HG02885 (cell line): ENCODE data around the gene MOB3A.
"Not testable (repeated sequence)": the region's sequence is repeated elsewhere in the genome, so short reads cannot be mapped to it uniquely, and the experiment has no call there.

ENCODE experiments used
- ATAC-seq: cut with Tn5 transposase; IDR thresholded peaks from one replicate; pipeline ENCODE4 v1.9.1; 2021; ENCODE audit warnings: mild to moderate bottlenecking; ENCODE audit not compliant: unreplicated experiment, poor library complexity

Gene MOB3A

DNA sequence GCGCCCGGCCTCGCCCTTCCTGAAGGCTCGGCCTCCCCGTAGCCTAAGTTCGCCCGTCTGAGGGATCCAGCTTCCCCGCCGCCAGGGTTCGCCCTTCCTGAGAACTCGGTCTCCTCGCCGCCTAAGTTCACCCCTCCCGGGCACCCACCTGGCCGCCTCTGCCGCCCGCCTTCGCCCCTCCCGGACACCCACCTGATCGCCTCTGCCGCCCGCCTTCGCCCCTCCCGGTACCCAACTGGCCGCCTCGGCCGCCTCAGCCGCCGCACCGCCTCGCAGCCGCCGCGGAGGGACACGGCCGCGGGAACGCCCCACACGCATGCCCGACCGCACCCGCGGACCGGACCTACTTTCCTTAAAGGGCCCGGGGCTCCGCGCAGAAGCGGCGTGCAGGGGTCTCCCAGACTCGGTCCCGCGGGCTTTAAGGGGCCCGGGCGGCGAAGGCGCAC is at the start of gene MOB3A:
Gene MOB3A, minus strand, starts transcription at position 293 of the 446 bp plus-strand sequence. CDS start 17,766 bp downstream, outside the sequence.
- peak; percentile 42 for ATAC-seq

DNA sequence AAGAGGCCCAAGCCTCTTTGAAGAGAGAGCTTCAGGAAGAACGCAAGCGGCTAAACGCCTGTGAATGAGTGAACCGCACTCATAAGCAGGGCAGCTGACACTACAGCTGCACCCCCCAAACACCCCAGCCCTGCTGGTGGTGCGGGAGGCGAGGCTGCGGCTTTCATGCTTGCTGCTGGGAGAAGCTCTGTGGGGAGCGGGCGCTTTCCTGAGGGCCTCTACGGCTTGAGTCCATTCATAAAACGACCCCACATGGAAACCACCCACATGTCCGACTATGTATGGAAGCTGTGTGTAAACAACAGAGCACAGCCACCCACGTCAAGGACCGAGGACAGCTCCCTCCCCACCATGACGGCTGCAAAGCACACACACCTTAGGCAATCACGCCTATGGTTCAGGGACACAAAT is 49.7 kb upstream of the MOB3A start:
- ATAC-seq, result no peak

DNA sequence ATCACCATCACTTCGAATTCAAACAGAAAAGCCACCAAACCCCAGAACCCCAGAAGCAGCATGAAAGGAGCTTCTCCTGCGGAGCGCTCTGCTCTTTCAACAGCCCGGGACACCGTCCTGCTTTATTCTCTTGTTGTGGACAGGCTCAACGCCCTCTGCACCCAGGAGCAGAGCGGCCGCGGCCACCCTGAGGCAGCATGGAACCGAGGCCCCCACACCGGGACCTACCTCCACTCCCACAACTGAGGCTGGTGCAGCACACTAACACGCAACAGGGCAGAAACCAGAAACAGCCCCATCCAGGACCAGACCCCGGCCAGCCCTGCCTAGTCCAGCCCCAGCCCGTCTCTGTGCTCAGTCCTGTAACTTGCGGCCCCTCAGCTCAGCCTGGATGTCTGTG is 48.1 kb upstream of the MOB3A start:
- no peak for ATAC-seq

DNA sequence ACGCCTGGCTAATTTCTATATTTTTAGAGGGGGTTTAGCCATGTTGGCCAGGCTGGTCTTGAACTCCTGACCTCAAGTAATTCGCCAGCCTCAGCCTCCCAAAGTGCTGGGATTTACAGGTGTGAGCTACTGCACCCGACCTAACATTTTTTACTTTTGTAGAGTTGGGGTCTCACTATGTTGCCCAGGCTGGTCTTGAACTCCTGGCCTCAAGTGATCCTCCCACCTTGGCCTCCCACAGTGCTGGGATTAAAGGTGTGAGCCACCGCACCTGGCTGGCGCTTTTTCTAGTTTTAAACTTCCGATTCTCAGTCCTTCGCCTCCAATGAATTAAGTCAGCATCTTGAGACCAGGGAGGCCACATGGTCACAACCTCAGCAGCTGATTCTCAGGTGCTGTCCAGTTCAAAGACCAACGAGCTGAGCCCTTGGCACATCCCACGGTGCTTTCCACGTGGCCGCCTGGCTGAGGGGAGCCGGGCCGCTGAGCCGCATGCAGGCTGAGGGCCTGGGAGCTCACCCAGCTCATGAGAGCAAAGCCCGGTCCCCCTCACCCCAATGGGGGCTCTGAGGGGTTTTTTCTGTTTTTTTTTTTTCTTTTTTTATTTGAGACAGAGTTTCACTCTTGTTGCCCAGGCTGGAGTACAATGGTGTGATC is 46.2 kb upstream of the MOB3A start:
- ATAC-seq, result no peak

DNA sequence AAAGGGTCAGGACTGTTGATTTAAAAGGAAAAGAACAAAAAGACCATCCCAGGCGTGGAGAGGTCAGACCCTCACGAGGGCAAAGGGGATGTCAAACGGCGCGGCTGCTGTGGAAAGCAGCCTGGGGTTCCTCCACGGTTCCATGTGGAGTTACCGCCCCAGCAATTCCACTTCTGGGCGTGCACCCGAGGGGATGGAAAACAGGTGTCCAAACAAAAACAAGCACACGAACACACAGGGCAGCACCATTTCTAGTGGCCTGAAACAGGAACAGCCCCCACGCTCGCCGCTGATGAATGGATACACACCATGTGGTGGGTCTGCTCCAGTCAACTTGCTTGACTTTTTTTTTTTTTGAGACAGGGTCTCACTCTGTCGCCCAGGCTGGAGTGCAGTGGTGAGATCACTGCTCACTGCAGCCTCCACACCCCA is 44.0 kb upstream of the MOB3A start:
- ATAC-seq, result no peak

DNA sequence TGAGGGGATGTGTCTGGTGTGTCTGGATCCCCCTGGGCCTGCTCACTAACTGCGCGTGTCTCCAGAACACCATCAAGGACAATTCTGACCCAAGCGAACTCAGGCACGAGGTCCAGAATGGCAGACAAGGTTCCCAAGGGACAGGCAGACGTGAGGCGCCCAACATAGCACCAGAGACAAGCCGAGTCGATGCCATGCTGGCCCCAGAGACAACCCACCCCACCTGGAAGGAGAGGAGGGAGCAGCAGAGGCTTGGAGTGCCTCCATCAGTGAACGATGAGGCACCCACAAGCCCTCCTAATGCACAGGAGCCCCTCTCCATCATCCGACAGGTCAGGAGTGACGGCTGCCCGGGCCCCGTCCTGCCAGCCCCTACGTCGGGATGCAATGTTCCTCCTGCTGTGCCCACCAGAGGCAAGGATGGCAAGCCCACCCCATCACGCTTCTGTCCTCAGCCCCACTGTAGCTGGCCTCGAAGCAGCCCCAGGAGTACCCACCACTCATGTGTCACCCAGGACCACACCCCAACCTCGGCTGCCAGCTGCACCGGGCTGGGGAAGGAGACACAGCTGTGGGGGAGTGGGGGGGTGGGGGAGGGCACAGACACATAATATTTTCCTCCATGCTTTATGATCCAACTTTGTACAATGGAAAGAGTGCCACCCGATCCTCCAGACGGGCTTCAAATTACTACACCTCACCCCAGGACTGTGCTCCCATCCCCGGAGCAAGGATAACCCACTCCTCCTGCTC is 43.4 kb upstream of the MOB3A start:
- no peak for ATAC-seq

DNA sequence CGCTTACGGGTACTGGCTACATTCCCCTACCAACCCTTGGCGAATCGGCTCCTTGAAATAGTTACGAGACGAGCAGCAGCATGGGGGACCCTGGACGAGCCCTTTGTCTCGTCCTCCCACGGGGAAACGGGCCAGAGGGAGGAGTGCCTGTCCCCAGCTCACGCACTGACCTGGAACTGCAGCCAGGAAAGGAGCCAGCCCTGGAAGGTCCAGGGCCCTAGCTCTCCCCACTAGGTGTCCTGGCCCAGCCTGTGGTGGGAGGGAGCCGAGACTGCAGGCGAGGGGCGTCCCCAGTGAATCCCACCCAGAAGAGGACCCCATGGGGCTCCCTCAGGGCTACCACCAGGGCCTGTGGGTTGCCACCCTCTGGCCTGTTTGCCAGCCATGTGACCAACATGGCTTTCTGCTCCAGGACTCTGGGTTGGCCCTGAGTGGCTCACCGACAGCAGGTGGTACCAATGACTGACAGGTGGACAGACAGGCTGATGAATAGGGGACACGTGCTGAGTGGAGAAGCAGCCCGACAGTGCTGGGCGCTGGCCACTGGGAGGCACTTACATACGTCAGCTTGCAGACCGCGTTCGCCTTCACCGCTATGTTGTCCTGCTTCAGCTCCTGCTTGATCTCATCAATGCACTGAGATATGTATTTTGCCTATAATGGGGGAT is 42.1 kb upstream of the MOB3A start:
- no peak for ATAC-seq

DNA sequence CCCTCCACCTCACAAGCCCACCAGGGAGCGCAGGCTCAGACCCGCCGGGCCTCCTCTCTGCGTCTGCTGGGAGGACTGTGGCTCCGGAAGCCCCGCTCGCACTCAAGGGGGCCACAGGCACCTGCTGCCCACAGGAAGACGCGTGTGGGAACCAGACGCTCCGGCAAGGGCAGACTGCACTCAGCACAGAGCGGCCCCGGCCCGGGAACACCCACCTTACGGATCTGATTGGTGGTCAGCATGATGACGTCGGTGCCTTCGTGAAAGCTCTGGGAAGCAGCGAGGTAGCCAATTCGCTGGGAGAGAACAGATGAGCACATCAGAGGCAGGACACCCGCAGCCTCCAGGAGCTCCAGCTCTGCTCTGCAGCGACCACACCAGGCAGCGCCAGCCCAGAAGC is 40.7 kb upstream of the MOB3A start:
- ATAC-seq, result no peak

DNA sequence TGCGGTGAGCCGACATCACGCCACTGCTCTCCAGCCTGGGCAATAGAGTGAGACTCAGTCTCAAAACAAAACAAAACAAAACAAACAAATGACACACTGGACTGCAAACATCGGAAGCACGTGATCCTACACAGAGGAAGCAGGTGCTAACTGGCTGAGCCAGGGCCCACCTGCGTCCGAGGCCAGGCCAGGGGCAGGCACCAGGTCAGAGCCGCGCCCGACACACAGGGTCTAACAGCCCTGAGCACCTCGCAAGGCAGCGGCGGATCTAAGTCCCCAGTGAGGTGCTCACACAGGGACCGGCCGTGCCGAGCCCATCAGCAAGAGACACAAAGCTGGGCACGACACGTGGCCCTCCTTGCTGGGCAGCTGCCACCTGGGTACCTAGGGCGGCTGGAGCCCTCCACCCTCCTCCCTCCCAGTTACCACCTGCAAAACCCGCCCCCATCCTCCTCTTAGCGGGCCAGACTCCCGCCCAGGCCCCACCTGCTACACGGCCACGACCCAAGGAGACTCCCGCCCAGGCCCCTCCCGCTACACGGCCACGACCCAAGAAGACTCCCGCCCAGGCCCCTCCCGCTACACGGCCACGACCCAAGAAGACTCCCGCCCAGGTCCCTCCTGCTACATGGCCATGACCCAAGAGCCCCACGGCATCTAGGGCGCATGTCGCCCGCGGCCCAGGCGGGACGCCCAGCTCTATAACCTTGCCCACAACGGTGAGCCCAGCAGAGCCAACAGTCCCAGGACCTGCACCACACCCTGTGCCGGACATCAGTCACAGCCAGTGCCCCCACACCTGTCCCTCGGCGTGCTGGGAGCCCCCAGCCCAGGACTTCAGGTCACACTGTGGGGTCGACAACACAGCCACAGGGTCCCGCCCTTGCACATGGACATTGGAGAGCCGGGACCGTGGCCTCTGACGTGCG is 39.6 kb upstream of the MOB3A start:
- ATAC-seq, result no peak

DNA sequence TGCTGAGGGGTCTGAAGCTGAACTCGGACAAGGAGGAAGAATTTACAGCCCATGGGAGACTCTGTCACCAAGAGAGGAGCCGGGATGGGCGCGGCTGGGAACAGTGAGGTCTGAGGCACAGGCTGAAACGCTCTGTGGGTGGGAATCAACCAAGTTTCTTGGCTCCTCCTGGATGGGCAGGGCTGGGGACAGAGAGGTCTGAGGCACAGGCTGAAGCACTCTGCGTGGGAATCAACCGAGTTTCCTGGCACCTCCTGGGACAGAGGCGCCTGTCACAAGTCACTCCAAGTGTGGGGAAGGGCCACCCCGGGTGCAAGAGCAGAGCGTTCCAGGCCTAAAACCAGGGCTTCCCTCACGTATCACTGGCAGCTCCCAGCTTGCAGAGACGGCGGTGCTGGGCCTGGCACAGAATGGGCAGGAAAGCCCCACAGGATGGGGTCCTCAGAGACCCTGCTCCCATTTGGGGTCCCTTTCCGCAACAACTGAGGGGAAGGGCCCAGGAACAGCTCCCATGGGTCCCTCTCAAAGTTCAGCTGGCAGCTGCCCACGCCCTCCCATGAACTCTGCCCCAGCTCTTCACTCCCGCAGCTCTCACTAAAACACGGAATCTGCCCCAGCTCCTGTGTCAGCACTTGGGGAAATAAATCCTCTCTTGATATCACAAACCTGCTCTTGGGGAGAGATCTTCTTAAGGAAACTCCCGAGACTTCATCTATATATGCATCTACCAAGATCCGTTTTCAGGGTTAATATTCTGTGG is 36.8 kb upstream of the MOB3A start:
- ATAC-seq, result no peak

DNA sequence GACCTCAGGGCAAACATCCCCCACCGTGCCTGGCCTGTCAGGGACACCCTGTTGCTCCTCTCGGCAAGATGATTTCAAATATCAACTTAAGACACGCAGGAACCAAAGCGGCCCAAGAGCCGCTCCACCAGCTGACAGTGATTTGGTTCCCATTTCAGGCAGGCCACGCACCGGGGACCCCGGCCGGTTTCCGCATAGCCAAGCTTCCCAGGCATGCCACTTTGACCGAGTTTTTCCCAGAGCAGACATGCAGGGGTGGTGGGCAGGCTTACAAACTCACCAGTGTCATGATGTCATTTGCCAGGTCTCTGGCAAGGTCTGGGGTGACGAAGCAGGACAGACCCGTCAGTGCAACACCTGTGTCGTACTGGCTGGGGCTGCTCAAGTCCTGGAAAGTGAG is 36.1 kb upstream of the MOB3A start:
- ATAC-seq, result no peak

DNA sequence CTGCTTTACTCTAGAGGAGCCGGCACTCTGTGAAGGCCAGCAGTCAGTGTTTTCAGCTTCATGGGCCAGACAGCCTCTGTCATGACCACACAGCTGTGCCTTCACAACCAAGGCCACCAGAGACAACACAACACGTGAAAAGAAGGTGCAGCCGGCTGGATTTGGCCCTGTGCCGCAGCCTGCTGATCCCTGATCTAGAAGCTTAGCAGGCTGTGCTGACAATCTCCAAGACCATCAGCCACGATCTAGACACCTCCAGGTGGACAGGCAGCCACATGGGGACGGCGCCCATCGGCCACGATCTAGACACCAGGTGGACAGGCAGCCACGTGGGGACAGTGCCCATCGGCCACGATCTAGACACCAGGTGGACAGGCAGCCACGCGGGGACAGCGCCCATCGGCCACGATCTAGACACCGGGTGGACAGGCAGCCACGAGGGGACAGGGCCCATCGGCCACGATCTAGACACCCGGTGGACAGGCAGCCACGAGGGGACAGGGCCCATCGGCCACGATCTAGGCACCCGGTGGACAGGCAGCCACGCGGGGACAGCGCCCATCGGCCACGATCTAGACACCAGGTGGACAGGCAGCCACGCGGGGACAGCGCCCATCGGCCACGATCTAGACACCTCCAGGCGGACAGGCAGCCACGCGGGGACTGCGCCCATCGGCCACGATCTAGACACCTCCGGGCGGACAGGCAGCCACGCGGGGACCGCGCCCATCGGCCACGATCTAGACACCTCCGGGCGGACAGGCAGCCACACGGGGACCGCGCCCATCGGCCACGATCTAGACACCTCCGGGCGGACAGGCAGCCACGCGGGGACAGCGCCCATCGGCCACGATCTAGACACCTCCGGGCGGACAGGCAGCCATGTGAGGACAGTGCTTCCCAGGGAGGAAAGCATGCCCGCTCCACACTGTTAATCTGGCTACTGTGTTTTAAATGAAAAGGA is 35.2 kb upstream of the MOB3A start:
- ATAC-seq, result not testable (repeated sequence)

DNA sequence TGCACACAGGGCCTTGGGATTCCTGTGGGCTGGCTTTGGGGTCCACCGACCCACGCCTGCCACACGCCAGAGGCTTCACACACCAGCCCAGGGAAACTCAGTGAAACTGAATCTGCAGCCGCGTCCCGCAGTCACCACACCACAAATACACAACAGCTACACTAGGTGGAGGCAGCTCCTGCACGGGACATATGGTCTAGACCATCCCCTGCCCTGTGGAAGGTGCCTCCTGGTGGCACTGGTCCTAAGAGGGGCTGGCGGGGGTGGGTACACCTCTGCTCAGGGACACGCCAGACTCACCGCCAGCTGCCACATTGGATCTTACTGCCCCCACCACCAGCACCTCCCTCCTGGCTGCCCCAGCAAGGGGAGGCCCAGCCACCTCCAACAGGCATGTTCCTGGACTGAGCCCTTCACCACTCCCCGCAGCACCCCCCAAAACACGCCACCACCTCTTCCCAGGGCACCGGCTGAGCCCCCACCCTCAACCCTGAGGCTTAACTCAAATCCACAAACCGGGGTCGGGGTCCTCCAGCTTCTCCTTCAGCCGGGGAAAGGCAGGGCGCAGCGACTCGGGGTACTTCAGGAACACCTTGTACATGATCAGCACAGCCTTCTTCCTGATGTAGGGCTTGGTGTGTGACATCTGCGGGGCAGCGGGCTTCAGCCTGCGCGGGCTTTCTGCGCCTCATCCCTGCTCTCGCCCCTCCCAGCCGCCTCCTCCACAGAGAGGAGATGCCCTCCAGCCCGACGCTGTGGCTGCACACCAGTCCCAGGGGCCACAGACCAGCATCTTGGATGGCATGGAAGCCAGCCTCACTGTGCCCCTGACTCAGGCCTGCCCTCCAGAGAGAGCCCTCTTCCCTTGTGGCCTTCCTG is 34.0 kb upstream of the MOB3A start:
- no peak for ATAC-seq

DNA sequence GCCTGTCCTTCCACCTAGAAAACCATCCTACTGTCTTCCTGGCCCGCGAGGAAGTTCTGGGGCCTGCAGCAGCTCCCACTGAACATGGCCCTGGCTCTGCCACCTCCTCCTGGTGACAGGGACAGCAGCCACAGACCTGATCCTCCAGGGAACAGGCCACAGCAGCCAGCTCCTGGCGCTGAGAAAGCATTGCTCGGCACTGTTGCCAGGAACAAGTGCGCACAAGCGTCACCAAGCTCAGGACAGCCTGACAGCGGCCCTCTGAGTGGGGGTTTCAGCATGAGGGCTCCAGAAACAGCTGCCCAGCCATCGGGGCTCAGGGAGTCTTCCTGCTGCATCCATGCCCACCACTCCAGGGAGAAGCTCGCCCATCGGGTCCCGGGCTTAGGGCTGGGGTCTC is 33.4 kb upstream of the MOB3A start:
- ATAC-seq, result no peak

DNA sequence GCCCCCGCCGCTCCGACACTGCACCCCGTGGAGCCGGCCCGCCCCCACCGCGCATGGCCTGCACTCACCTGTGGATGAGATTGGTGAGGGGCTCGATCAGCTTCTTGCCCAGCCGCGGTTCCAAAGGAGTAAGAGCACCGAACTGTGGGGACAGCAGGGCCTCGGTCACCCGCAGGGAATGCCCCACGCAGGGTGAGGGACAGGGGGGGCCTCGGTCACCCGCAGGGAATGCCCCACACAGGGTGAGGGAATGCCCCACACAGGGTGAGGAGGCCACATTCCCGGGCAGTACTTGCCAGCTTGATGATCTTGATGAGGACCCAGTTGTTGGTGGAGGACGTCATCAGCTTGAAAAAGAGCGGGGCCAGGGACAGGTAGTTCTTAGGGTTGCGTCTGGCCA is 32.9 kb upstream of the MOB3A start:
- no peak for ATAC-seq

DNA sequence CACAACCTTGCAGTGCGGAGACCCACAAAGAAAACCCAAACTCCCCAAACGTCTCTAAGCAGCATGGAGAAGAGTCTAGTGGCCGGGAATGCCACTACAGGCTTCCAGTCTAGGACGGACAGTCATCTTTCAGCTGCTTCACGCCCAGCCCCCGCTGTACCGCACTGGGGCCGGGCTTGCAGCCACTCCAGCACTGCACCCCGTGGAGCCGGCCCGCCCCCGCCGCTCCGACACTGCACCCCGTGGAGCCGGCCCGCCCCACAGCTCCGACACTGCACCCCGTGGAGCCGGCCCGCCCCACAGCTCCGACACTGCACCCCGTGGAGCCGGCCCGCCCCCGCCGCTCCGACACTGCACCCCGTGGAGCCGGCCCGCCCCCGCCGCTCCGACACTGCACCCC is 32.1 kb upstream of the MOB3A start:
- ATAC-seq, result not testable (repeated sequence)

DNA sequence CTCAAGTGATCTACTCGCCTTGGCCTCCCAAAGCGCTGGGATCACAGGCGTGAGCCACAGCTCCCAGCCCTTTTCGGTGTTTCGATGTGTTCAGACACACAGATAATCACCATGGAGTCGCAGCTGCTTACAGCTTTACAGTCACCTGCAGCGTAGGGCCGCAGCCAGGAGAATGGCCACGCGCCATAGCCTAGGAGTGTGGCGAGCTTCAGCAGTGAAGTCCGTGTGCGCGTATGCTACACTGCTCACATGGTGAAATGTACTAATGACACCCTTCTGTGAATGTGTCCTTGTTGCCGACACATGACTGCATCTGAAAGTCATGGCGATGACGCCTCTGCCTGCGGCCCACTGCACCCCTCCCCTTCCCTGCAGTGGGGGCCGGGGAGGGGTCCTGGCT is 31.6 kb upstream of the MOB3A start:
- no peak for ATAC-seq
